Measurements from ENCODE around the gene ERCC1.
A peak's percentile ranks its signal among the peaks of the same experiment; 100 is the strongest.

The ERCC1 gene

GRCh38 chr19:45444318-45445041, 20.8 kb upstream of the ERCC1 start:
- CTCF ChIA-PET: interaction anchor here (0.6 to 0.8 kb wide), 3 partner anchors 17 to 156 kb away, joined by 3 to 6 read pairs (median 3); no protein-coding TSS in a partner anchor
- DNase-seq (ENCODE audit: low spot score): peak; percentile 60
- POLR2A ChIA-PET (ENCODE audit: low non-redundant PET): no interaction called here
- peak overlapping the region; percentile 100 for H3K27ac ChIP-seq
- TF ChIP-seq CTCF (conservative IDR thresholded peaks at IDR 0.05; ENCODE audit: low read depth): no peak

GRCh38 chr19:45443462-45444317, 20.0 kb upstream of the ERCC1 start:
- peak; percentile 97 for DNase-seq (ENCODE audit: low spot score)
- TF ChIP-seq CTCF (conservative IDR thresholded peaks at IDR 0.05; ENCODE audit: low read depth): no peak
- POLR2A ChIA-PET (ENCODE audit: low non-redundant PET): no interaction called here
- CTCF ChIA-PET: interaction anchor here (1.0 kb wide), 1 partner anchor 35 kb away, joined by 6 read pairs; no protein-coding TSS in a partner anchor
- peak overlapping the region; percentile 100 for H3K27ac ChIP-seq

- no peak for DNase-seq (ENCODE audit: low spot score)
- ChIA-PET POLR2A (ENCODE audit: low non-redundant PET) (no interaction called here), CTCF (interaction anchor here (1.0 kb wide), 1 partner anchor 36 kb away, joined by 6 read pairs; no protein-coding TSS in a partner anchor)
- H3K27ac ChIP-seq: peak overlapping the region; percentile 100
- TF ChIP-seq CTCF (conservative IDR thresholded peaks at IDR 0.05; ENCODE audit: low read depth): no peak
Observed at GRCh38 chr19:45442778-45443461, 19.2 kb upstream of the ERCC1 start.

GRCh38 chr19:45442408-45442777, 18.7 kb upstream of the ERCC1 start:
- ChIA-PET POLR2A (ENCODE audit: low non-redundant PET) (no interaction called here), CTCF (interaction anchor here (1.0 kb wide), 1 partner anchor 36 kb away, joined by 6 read pairs; no protein-coding TSS in a partner anchor)
- no peak for TF ChIP-seq CTCF (conservative IDR thresholded peaks at IDR 0.05; ENCODE audit: low read depth)
- no peak for DNase-seq (ENCODE audit: low spot score)
- H3K27ac ChIP-seq: peak overlapping the region; percentile 100

- TF ChIP-seq CTCF (conservative IDR thresholded peaks at IDR 0.05; ENCODE audit: low read depth): no peak
- H3K27ac ChIP-seq: peak overlapping the region; percentile 100
- DNase-seq (ENCODE audit: low spot score): no peak
- CTCF ChIA-PET: interaction anchor here (0.7 to 4.4 kb wide), 3 partner anchors 11 to 44 kb away, joined by 3 to 115 read pairs (median 29); no protein-coding TSS in a partner anchor
- POLR2A ChIA-PET (ENCODE audit: low non-redundant PET): interaction anchor here (0.8 to 1.2 kb wide), 2 partner anchors 26 to 29 kb away, joined by 4 to 5 read pairs; no protein-coding TSS in a partner anchor
Observed at GRCh38 chr19:45440873-45441654, 17.3 kb upstream of the ERCC1 start.
